PC-3 (cell line): ENCODE results near the gene GNPDA2.

Source experiments
- EZH2 ChIP-seq: fragments of 300-600 bp; sonication (generic); IDR thresholded peaks from one replicate; pipeline ENCODE4 v1.6.1; 2017; ENCODE audit warnings: antibody characterized with exemption, mild to moderate bottlenecking, low read length; ENCODE audit not compliant: unreplicated experiment
- EZH2phosphoT487 ChIP-seq: fragments of 300-600 bp; sonication (generic); IDR thresholded peaks from 2 replicates; pipeline ENCODE4 v1.6.1; 2018; ENCODE audit warnings: mild to moderate bottlenecking, antibody characterized with exemption, low read length, borderline replicate concordance
- TF ChIP-seq, protein P1 (sequence below): fragments of 300-600 bp; sonication (generic); conservative IDR thresholded peaks from 2 replicates; pipeline ENCODE4 v1.5.1; 2017; ENCODE audit warnings: antibody characterized with exemption, low read depth, mild to moderate bottlenecking, low read length

DNA sequence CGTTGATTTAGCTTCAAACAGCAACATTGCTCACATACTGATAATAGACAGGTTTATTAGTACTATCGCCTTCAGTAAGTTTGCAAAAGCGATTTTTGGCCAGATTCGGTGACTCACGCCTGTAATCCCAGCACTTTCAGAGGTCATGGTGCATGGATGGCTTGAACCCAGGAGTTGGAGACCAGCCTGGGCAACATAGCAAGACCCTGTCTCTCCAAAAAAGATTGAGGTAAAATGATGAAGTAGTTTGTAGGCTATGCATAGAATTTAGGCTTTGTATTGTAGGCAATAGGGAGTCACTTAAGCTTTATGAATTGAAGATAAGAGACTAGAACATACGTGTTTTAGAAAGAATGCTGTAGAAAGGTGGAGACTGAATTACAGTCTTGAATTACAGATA, 1.1 kb upstream of the GNPDA2 start:
- TF ChIP-seq, protein P1, sequence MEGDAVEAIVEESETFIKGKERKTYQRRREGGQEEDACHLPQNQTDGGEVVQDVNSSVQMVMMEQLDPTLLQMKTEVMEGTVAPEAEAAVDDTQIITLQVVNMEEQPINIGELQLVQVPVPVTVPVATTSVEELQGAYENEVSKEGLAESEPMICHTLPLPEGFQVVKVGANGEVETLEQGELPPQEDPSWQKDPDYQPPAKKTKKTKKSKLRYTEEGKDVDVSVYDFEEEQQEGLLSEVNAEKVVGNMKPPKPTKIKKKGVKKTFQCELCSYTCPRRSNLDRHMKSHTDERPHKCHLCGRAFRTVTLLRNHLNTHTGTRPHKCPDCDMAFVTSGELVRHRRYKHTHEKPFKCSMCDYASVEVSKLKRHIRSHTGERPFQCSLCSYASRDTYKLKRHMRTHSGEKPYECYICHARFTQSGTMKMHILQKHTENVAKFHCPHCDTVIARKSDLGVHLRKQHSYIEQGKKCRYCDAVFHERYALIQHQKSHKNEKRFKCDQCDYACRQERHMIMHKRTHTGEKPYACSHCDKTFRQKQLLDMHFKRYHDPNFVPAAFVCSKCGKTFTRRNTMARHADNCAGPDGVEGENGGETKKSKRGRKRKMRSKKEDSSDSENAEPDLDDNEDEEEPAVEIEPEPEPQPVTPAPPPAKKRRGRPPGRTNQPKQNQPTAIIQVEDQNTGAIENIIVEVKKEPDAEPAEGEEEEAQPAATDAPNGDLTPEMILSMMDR: no peak
- TF ChIP-seq EZH2: no peak
- no peak for TF ChIP-seq EZH2phosphoT487
